CD14-positive monocyte (primary cell): ENCODE results near the gene RBM19. TPM values are rescaled to one million over a fixed set of nuclear protein-coding genes. Genes with fewer than 3 reads are reported as not detected.

Source experiments
- DNase-seq, 3 donors: peaks; one replicate each; pipeline ENCODE4 v3.0.0-alpha.2; 2011 to 2022
- H2AFZ ChIP-seq: 2 replicates; pipeline ENCODE4 v1.6.0; 2012; ENCODE audit warnings: mild to moderate bottlenecking, low read depth, low read length, inconsistent platforms; ENCODE audit not compliant: insufficient read depth, poor library complexity, severe bottlenecking
- H3K27ac ChIP-seq, 2 donors: 1 replicate in 1 of 2; 2 replicates in 1 of 2; pipeline ENCODE4 v1.5.1; 2012 to 2013; ENCODE audit warnings: low read length in 2 of 2, control low read depth in 1 of 2, inconsistent platforms in 1 of 2, low read depth in 1 of 2, mild to moderate bottlenecking in 1 of 2
- H3K27me3 ChIP-seq, 2 donors: one replicate each; pipeline versions ENCODE4 v1.6.0 to v1.6.1; 2011 to 2013; ENCODE audit warnings: low read length in 2 of 2; ENCODE audit not compliant: control insufficient read depth in 2 of 2, insufficient read depth in 2 of 2
- H3K36me3 ChIP-seq, 2 donors: replicated peaks in 1 of 2; 1 replicate in 1 of 2; 2 replicates in 1 of 2; pipeline versions ENCODE4 v1.5.1 to v1.6.1; 2012 to 2013; ENCODE audit warnings: low read length in 2 of 2, control low read depth in 1 of 2, inconsistent platforms in 1 of 2, mild to moderate bottlenecking in 1 of 2; ENCODE audit not compliant: insufficient read depth in 2 of 2, control insufficient read depth in 1 of 2
- H3K4me1 ChIP-seq, 2 donors: 1 replicate in 1 of 2; 2 replicates in 1 of 2; pipeline versions ENCODE4 v1.5.1 to v1.6.1; 2012 to 2013; ENCODE audit warnings: low read length in 2 of 2, control low read depth in 1 of 2, inconsistent platforms in 1 of 2, mild to moderate bottlenecking in 1 of 2, moderate library complexity in 1 of 2; ENCODE audit not compliant: insufficient read depth in 2 of 2, control insufficient read depth in 1 of 2
- H3K4me2 ChIP-seq: replicated peaks from 2 replicates; pipeline ENCODE3; 2012; ENCODE audit warnings: low read length, moderate library complexity, mild to moderate bottlenecking; ENCODE audit not compliant: poor library complexity, severe bottlenecking; ENCODE audit errors: extremely low read depth
- H3K4me3 ChIP-seq, 3 experiments: fragments of 200-600 bp in 1 of 3; sonication (generic) in 1 of 3; replicated peaks in 1 of 3; 1 replicate in 2 of 3; 2 replicates in 1 of 3; pipeline ENCODE4 v1.5.1; 2011 to 2013; ENCODE audit warnings: low read length in 3 of 3, mild to moderate bottlenecking in 3 of 3, control low read depth in 2 of 3, low read depth in 2 of 3, inconsistent platforms in 1 of 3, moderate library complexity in 1 of 3
- H3K79me2 ChIP-seq: 2 replicates; pipeline ENCODE4 v1.6.0; 2012; ENCODE audit warnings: mild to moderate bottlenecking, control low read depth, inconsistent platforms, low read length, moderate library complexity; ENCODE audit not compliant: insufficient read depth
- H3K9ac ChIP-seq: 2 replicates; pipeline ENCODE4 v1.6.0; 2017; ENCODE audit warnings: low read length, mild to moderate bottlenecking; ENCODE audit not compliant: insufficient read depth, poor library complexity, severe bottlenecking
- H3K9me3 ChIP-seq, 2 donors: replicated peaks in 1 of 2; 1 replicate in 1 of 2; 2 replicates in 1 of 2; pipeline versions ENCODE4 v1.5.1 to v1.6.1; 2012 to 2013; ENCODE audit warnings: low read length in 2 of 2, control low read depth in 1 of 2; ENCODE audit not compliant: control insufficient read depth in 1 of 2, insufficient read depth in 1 of 2
- H4K20me1 ChIP-seq: 2 replicates; pipeline ENCODE4 v1.6.0; 2012; ENCODE audit warnings: mild to moderate bottlenecking, low read length, control low read depth, moderate library complexity; ENCODE audit not compliant: insufficient read depth
- H3K27ac Mint-ChIP-seq, 7 donors: one replicate each; pipeline ENCODE4 v1.8.0; 2020; ENCODE audit warnings: mild to moderate bottlenecking in 7 of 7, mixed read lengths in 7 of 7, moderate library complexity in 6 of 7, inconsistent platforms in 2 of 7
- H3K27me3 Mint-ChIP-seq, 3 donors: one replicate each; pipeline ENCODE4 v1.8.0; 2021 to 2022; ENCODE audit warnings: low read depth in 3 of 3, mild to moderate bottlenecking in 3 of 3, mixed read lengths in 3 of 3, moderate library complexity in 3 of 3, inconsistent platforms in 1 of 3
- H3K36me3 Mint-ChIP-seq, 2 donors: one replicate each; pipeline ENCODE4 v1.8.0; 2020; ENCODE audit warnings: mixed read lengths in 2 of 2, inconsistent platforms in 1 of 2, mild to moderate bottlenecking in 1 of 2
- H3K4me1 Mint-ChIP-seq: one replicate; pipeline ENCODE4 v1.8.0; 2020; ENCODE audit warnings: mild to moderate bottlenecking, mixed read lengths
- H3K4me3 Mint-ChIP-seq, 2 donors: one replicate each; pipeline ENCODE4 v1.8.0; 2020; ENCODE audit warnings: mild to moderate bottlenecking in 2 of 2, mixed read lengths in 2 of 2, moderate library complexity in 1 of 2
- H3K9me3 Mint-ChIP-seq, 7 donors: one replicate each; pipeline ENCODE4 v1.8.0; 2020 to 2022; ENCODE audit warnings: mixed read lengths in 7 of 7, mild to moderate bottlenecking in 6 of 7, moderate library complexity in 6 of 7, inconsistent platforms in 2 of 7
- WGBS: methylation state at CpG from one replicate; pipeline ENCODE4 v1.1.5; 2013; ENCODE audit warnings: missing lambda C conversion rate; ENCODE audit not compliant: insufficient coverage; 5-methylcytosine and 5-hydroxymethylcytosine counted together
- intact Hi-C, 2 donors: fragments of 100-400 bp; cut with micrococcal nuclease; formaldehyde crosslinking; loops; one replicate each; pipeline versions ENCODE4 v1.15.0 to v1.15.1; 2023
- polyA plus RNA-seq, 3 donors: library from polyadenylated mRNA; depleted of rRNA in 1 of 3; unstranded in 2 of 3; stranded (reverse) in 1 of 3; fragments of 300-500 nt in 2 of 3; fragments of >200 nt in 1 of 3; fragmentation: Illumina TruSeq in 2 of 3; gene quantifications; 1 replicate in 2 of 3; 2 replicates in 1 of 3; pipeline ENCODE4 v1.2.3, GENCODE V29; 2012 to 2021
- TF ChIP-seq, protein P1 (sequence below): fragments of 200-600 bp; IDR thresholded peaks from one replicate; pipeline ENCODE4 v1.8.0; 2022; ENCODE audit warnings: antibody characterized with exemption, mild to moderate bottlenecking

RBM19 gene
- polyA plus RNA-seq, 3 donors: 2.1 to 30.4 (median 2.2) TPM

DNA sequence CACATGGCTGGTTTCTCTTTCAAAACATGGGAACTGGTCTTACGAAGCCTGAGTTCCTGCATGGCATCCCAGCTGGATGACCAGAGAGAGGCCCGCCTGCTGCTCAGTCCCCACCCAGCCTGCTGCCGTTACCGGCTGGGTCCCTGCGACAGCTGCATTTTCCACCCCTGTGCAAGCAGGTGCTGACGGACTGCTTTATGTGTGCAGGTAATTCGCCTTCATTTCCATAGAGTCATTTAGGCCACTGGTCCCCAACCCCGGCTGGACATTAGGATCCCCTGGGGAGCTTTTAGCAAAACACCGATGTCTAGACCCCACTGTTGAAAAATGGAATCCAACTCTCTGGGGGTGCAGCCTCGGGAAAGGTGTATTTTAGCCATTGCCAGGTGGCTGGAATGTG is 51.9 kb downstream of the RBM19 start:
- no peak for DNase-seq
- 96% methylated on average over 10 of the region's 10 CpGs for WGBS
- H3K27ac Mint-ChIP-seq: no peak overlapping the region
- intact Hi-C loops: loop anchor here (5.0 kb wide), 1 partner anchor 452 kb away; no protein-coding TSS in a partner anchor
- H3K27me3 Mint-ChIP-seq: no peaks in the 10 kb centered on the region
- no peaks in the 10 kb centered on the region for H3K4me1 Mint-ChIP-seq
- H3K27me3 ChIP-seq: no peaks in the 10 kb centered on the region
- H3K9me3 ChIP-seq: no peaks in the 10 kb centered on the region
- H3K4me3 ChIP-seq: no peak overlapping the region
- H2AFZ ChIP-seq: no peak overlapping the region
- H3K9me3 Mint-ChIP-seq: no peaks in the 10 kb centered on the region
- H4K20me1 ChIP-seq: no peaks in the 10 kb centered on the region
- H3K4me2 ChIP-seq: no peak overlapping the region
- H3K36me3 Mint-ChIP-seq: peaks cover 66 to 72% of the 10 kb centered on the region in 2 donors
- TF ChIP-seq, protein P1, sequence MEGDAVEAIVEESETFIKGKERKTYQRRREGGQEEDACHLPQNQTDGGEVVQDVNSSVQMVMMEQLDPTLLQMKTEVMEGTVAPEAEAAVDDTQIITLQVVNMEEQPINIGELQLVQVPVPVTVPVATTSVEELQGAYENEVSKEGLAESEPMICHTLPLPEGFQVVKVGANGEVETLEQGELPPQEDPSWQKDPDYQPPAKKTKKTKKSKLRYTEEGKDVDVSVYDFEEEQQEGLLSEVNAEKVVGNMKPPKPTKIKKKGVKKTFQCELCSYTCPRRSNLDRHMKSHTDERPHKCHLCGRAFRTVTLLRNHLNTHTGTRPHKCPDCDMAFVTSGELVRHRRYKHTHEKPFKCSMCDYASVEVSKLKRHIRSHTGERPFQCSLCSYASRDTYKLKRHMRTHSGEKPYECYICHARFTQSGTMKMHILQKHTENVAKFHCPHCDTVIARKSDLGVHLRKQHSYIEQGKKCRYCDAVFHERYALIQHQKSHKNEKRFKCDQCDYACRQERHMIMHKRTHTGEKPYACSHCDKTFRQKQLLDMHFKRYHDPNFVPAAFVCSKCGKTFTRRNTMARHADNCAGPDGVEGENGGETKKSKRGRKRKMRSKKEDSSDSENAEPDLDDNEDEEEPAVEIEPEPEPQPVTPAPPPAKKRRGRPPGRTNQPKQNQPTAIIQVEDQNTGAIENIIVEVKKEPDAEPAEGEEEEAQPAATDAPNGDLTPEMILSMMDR: no peak
- H3K9ac ChIP-seq: no peak overlapping the region
- no peaks in the 10 kb centered on the region for H3K4me1 ChIP-seq
- H3K79me2 ChIP-seq: no peaks in the 10 kb centered on the region
- no peak overlapping the region for H3K27ac ChIP-seq
- no peak overlapping the region for H3K4me3 Mint-ChIP-seq
- H3K36me3 ChIP-seq: peaks cover 41 to 98% of the 10 kb centered on the region in 2 donors

DNA sequence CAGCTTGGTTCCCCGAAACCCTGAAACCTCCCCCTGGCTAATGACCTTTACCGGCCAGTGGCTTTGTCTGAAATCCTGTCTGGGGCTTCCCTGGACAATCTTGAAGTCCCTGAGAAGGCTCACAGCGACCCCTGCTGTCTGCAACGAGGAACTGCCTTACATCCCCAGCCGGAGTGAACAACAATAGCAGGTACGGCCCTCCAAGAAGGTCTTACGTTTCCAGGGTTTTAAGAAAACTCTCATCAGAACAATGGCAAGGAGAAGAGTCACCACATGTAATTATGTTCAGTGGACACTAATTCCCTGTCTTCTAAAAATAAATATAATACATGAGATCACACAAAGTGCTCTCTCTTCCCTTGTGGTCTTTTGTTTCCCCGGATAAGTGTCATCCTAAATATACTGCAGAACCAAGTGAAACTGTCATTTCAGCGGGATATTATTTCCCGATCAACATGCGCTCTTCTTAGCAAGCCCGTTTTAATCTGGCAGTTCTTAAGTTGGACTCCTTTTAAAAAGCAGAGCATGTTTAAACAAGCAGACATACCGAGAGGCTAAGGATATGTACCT is 53.3 kb downstream of the RBM19 start:
- H3K4me2 ChIP-seq: no peak overlapping the region
- H3K79me2 ChIP-seq: no peaks in the 10 kb centered on the region
- no peaks in the 10 kb centered on the region for H3K27me3 Mint-ChIP-seq
- H3K36me3 Mint-ChIP-seq: peaks cover 69 to 78% of the 10 kb centered on the region in 2 donors
- 61% methylated on average over 10 of the region's 13 CpGs for WGBS
- TF ChIP-seq, protein P1: peak; percentile 85
- no peaks in the 10 kb centered on the region for H3K9me3 Mint-ChIP-seq
- no peaks in the 10 kb centered on the region for H3K27me3 ChIP-seq
- intact Hi-C loops: loop anchor here (5.0 kb wide), 1 partner anchor 451 kb away; no protein-coding TSS in a partner anchor
- no peak overlapping the region for H3K9ac ChIP-seq
- no peak overlapping the region for H3K27ac Mint-ChIP-seq
- no peak overlapping the region for H2AFZ ChIP-seq
- H3K9me3 ChIP-seq: no peaks in the 10 kb centered on the region
- no peaks in the 10 kb centered on the region for H4K20me1 ChIP-seq
- no peaks in the 10 kb centered on the region for H3K4me1 ChIP-seq
- no peak overlapping the region for H3K4me3 ChIP-seq
- H3K36me3 ChIP-seq: peaks cover 41 to 97% of the 10 kb centered on the region in 2 donors
- no peak overlapping the region for H3K4me3 Mint-ChIP-seq
- peak; percentile 11 to 47 (median 14) for DNase-seq
- H3K4me1 Mint-ChIP-seq: no peaks in the 10 kb centered on the region
- H3K27ac ChIP-seq: no peak overlapping the region
